KOPT-K1 (cell line): ENCODE results near the gene EXOG.

Source experiments
- H3K27ac ChIP-seq: fragments of 200-600 bp; sonication (generic); 2 replicates; pipeline ENCODE4 v1.5.1; 2016; ENCODE audit warnings: antibody characterized with exemption, mild to moderate bottlenecking, low read depth, low read length; ENCODE audit not compliant: poor library complexity, severe bottlenecking
- H3K36me3 ChIP-seq: fragments of 200-600 bp; sonication (generic); 2 replicates; pipeline ENCODE4 v1.5.1; 2017; ENCODE audit warnings: antibody characterized with exemption, mild to moderate bottlenecking, low read length, moderate library complexity; ENCODE audit not compliant: insufficient read depth
- H3K9me3 ChIP-seq: fragments of 200-600 bp; sonication (generic); 2 replicates; pipeline ENCODE4 v1.5.1; 2017; ENCODE audit warnings: antibody characterized with exemption, low read length, mild to moderate bottlenecking; ENCODE audit not compliant: insufficient read depth, poor library complexity, severe bottlenecking

EXOG gene

GRCh38 chr3:38465588-38466154 is 30.5 kb upstream of the EXOG start:
- Histone ChIP-seq H3K9me3 (peaks cover 64% of the 10 kb centered on the region), H3K36me3 (no peaks in the 10 kb centered on the region), H3K27ac (no peak overlapping the region)

- Histone ChIP-seq H3K27ac (no peak overlapping the region), H3K36me3 (no peaks in the 10 kb centered on the region), H3K9me3 (peaks cover 55% of the 10 kb centered on the region)
These were observed 27.4 kb upstream of the EXOG start for GRCh38 chr3:38468765-38469164.

- Histone ChIP-seq H3K9me3 (peaks cover 45% of the 10 kb centered on the region), H3K27ac (no peak overlapping the region), H3K36me3 (no peaks in the 10 kb centered on the region)
These were observed 26.3 kb upstream of the EXOG start for GRCh38 chr3:38469852-38470251.

GRCh38 chr3:38471260-38471857 is 24.8 kb upstream of the EXOG start:
- Histone ChIP-seq H3K9me3 (peaks cover 33% of the 10 kb centered on the region), H3K36me3 (no peaks in the 10 kb centered on the region), H3K27ac (no peak overlapping the region)

GRCh38 chr3:38472342-38472741 is 23.8 kb upstream of the EXOG start:
- no peaks in the 10 kb centered on the region for H3K36me3 ChIP-seq
- peaks cover 29% of the 10 kb centered on the region for H3K9me3 ChIP-seq
- H3K27ac ChIP-seq, result no peak overlapping the region

- Histone ChIP-seq H3K9me3 (peaks cover 22% of the 10 kb centered on the region), H3K27ac (peak overlapping the region; percentile 17), H3K36me3 (peaks cover under 1% of the 10 kb centered on the region; the same call in 1 of the 2 replicates)
These were observed 22.9 kb upstream of the EXOG start for GRCh38 chr3:38473229-38473628.

GRCh38 chr3:38474928-38475605 is 21.1 kb upstream of the EXOG start:
- Histone ChIP-seq H3K36me3 (peaks cover 19% of the 10 kb centered on the region), H3K9me3 (peaks cover 5% of the 10 kb centered on the region), H3K27ac (no peak overlapping the region)

- Histone ChIP-seq H3K36me3 (peaks cover 26% of the 10 kb centered on the region), H3K9me3 (no peaks in the 10 kb centered on the region)
These were observed 20.4 kb upstream of the EXOG start for GRCh38 chr3:38475716-38476115.

GRCh38 chr3:38476157-38476756 is 19.9 kb upstream of the EXOG start:
- Histone ChIP-seq H3K36me3 (peaks cover 31% of the 10 kb centered on the region), H3K27ac (no peak overlapping the region), H3K9me3 (no peaks in the 10 kb centered on the region)

More at GRCh38 chr3:38475716-38476115, 20.4 kb upstream of the EXOG start:
- H3K27ac ChIP-seq, result no peak overlapping the region

- H3K36me3 ChIP-seq, result peaks cover 41% of the 10 kb centered on the region
- no peak overlapping the region for H3K27ac ChIP-seq
- H3K9me3 ChIP-seq, result no peaks in the 10 kb centered on the region
These were observed 18.9 kb upstream of the EXOG start for GRCh38 chr3:38477057-38477820.

GRCh38 chr3:38477839-38478450 is 18.2 kb upstream of the EXOG start:
- H3K9me3 ChIP-seq, result no peaks in the 10 kb centered on the region
- peaks cover 48% of the 10 kb centered on the region for H3K36me3 ChIP-seq
- no peak overlapping the region for H3K27ac ChIP-seq

GRCh38 chr3:38478901-38479300 is 17.2 kb upstream of the EXOG start:
- Histone ChIP-seq H3K9me3 (no peaks in the 10 kb centered on the region), H3K27ac (no peak overlapping the region), H3K36me3 (peaks cover 57% of the 10 kb centered on the region)

GRCh38 chr3:38479431-38480092 is 16.6 kb upstream of the EXOG start:
- H3K36me3 ChIP-seq, result peaks cover 62% of the 10 kb centered on the region
- H3K9me3 ChIP-seq, result no peaks in the 10 kb centered on the region
- no peak overlapping the region for H3K27ac ChIP-seq

- no peak overlapping the region for H3K27ac ChIP-seq
- H3K9me3 ChIP-seq, result no peaks in the 10 kb centered on the region
- H3K36me3 ChIP-seq, result peaks cover 62% of the 10 kb centered on the region
These were observed 16.1 kb upstream of the EXOG start for GRCh38 chr3:38480093-38480445.
